Measurements from ENCODE around the gene INSYN2A.

DNA sequence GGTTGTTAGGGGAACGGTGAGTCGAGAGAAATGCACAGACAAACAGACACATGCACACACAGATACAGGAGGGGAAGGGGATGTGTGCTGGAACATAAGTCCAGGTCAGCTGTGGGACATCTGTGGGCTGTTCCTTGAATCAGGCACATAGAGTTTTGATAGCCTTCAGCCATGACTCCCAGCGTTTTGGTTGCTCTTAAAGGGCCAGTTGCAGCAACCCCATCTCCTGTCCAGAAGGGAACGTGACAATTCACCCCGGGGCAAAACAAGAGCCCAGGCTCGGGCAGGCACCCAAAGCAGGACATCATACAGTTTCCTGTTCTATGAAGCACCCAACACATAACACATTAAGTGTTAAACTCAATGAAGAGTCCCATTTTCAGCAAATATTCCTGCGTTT, 9.6 kb downstream of the INSYN2A start:
- no peak for TF ChIP-seq NFIC (IDR thresholded peaks at IDR 0.05; ENCODE audit: low read depth, low read length)
- no peak for TF ChIP-seq NFYB (IDR thresholded peaks at IDR 0.05; ENCODE audit: insufficient read depth, low read depth, low read length)
- TF ChIP-seq, protein P1, sequence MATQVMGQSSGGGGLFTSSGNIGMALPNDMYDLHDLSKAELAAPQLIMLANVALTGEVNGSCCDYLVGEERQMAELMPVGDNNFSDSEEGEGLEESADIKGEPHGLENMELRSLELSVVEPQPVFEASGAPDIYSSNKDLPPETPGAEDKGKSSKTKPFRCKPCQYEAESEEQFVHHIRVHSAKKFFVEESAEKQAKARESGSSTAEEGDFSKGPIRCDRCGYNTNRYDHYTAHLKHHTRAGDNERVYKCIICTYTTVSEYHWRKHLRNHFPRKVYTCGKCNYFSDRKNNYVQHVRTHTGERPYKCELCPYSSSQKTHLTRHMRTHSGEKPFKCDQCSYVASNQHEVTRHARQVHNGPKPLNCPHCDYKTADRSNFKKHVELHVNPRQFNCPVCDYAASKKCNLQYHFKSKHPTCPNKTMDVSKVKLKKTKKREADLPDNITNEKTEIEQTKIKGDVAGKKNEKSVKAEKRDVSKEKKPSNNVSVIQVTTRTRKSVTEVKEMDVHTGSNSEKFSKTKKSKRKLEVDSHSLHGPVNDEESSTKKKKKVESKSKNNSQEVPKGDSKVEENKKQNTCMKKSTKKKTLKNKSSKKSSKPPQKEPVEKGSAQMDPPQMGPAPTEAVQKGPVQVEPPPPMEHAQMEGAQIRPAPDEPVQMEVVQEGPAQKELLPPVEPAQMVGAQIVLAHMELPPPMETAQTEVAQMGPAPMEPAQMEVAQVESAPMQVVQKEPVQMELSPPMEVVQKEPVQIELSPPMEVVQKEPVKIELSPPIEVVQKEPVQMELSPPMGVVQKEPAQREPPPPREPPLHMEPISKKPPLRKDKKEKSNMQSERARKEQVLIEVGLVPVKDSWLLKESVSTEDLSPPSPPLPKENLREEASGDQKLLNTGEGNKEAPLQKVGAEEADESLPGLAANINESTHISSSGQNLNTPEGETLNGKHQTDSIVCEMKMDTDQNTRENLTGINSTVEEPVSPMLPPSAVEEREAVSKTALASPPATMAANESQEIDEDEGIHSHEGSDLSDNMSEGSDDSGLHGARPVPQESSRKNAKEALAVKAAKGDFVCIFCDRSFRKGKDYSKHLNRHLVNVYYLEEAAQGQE (IDR thresholded peaks at IDR 0.05; ENCODE audit: low read depth, low read length) = no peak
- TF ChIP-seq ZNF274 (IDR thresholded peaks at IDR 0.05; ENCODE audit: insufficient read depth, insufficient read length) = no peak
- TF ChIP-seq POLR2AphosphoS2 (IDR thresholded peaks at IDR 0.05; ENCODE audit: low read depth, low read length) = no peak
- TF ChIP-seq, protein P2, sequence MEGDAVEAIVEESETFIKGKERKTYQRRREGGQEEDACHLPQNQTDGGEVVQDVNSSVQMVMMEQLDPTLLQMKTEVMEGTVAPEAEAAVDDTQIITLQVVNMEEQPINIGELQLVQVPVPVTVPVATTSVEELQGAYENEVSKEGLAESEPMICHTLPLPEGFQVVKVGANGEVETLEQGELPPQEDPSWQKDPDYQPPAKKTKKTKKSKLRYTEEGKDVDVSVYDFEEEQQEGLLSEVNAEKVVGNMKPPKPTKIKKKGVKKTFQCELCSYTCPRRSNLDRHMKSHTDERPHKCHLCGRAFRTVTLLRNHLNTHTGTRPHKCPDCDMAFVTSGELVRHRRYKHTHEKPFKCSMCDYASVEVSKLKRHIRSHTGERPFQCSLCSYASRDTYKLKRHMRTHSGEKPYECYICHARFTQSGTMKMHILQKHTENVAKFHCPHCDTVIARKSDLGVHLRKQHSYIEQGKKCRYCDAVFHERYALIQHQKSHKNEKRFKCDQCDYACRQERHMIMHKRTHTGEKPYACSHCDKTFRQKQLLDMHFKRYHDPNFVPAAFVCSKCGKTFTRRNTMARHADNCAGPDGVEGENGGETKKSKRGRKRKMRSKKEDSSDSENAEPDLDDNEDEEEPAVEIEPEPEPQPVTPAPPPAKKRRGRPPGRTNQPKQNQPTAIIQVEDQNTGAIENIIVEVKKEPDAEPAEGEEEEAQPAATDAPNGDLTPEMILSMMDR (IDR thresholded peaks at IDR 0.05 in 2 of 3, conservative IDR thresholded peaks at IDR 0.05 in 1 of 3; ENCODE audit: control insufficient read depth in 2 of 3, extremely low read depth in 1 of 3, insufficient read depth in 1 of 3, low read depth in 3 of 3, low read length in 3 of 3) = no peak
- TF ChIP-seq EZH2 (IDR thresholded peaks at IDR 0.05; ENCODE audit: borderline replicate concordance, control insufficient read depth, low read depth, low read length) = no peak
- TF ChIP-seq PAX5 (IDR thresholded peaks at IDR 0.05; ENCODE audit: borderline replicate concordance, low read depth, low read length) = no peak
- TF ChIP-seq RCOR1 (conservative IDR thresholded peaks at IDR 0.05; ENCODE audit: low read depth, low read length) = no peak
- TF ChIP-seq SIX5 (IDR thresholded peaks at IDR 0.05; ENCODE audit: low read depth, low read length, severe bottlenecking) = no peak
- no peak for TF ChIP-seq ASH2L (IDR thresholded peaks at IDR 0.05; ENCODE audit: borderline replicate concordance, low read depth)
- TF ChIP-seq, protein P3, sequence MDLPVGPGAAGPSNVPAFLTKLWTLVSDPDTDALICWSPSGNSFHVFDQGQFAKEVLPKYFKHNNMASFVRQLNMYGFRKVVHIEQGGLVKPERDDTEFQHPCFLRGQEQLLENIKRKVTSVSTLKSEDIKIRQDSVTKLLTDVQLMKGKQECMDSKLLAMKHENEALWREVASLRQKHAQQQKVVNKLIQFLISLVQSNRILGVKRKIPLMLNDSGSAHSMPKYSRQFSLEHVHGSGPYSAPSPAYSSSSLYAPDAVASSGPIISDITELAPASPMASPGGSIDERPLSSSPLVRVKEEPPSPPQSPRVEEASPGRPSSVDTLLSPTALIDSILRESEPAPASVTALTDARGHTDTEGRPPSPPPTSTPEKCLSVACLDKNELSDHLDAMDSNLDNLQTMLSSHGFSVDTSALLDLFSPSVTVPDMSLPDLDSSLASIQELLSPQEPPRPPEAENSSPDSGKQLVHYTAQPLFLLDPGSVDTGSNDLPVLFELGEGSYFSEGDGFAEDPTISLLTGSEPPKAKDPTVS (IDR thresholded peaks at IDR 0.05; ENCODE audit: low read depth, low read length) = no peak
- TF ChIP-seq, protein P4, sequence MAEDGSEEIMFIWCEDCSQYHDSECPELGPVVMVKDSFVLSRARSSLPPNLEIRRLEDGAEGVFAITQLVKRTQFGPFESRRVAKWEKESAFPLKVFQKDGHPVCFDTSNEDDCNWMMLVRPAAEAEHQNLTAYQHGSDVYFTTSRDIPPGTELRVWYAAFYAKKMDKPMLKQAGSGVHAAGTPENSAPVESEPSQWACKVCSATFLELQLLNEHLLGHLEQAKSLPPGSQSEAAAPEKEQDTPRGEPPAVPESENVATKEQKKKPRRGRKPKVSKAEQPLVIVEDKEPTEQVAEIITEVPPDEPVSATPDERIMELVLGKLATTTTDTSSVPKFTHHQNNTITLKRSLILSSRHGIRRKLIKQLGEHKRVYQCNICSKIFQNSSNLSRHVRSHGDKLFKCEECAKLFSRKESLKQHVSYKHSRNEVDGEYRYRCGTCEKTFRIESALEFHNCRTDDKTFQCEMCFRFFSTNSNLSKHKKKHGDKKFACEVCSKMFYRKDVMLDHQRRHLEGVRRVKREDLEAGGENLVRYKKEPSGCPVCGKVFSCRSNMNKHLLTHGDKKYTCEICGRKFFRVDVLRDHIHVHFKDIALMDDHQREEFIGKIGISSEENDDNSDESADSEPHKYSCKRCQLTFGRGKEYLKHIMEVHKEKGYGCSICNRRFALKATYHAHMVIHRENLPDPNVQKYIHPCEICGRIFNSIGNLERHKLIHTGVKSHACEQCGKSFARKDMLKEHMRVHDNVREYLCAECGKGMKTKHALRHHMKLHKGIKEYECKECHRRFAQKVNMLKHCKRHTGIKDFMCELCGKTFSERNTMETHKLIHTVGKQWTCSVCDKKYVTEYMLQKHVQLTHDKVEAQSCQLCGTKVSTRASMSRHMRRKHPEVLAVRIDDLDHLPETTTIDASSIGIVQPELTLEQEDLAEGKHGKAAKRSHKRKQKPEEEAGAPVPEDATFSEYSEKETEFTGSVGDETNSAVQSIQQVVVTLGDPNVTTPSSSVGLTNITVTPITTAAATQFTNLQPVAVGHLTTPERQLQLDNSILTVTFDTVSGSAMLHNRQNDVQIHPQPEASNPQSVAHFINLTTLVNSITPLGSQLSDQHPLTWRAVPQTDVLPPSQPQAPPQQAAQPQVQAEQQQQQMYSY (CRISPR knock-in tag; IDR thresholded peaks at IDR 0.05) = no peak
- TF ChIP-seq ESRRA (IDR thresholded peaks at IDR 0.05; ENCODE audit: low read length) = no peak

Measured in GM12878 (cell line).